ENCODE data around the gene NDE1. TPM values are rescaled to one million over a fixed set of nuclear protein-coding genes. Genes with fewer than 3 reads are reported as not detected.
"Not testable (repeated sequence)": the region's sequence is repeated elsewhere in the genome, so short reads cannot be mapped to it uniquely, and the experiment has no call there.

NDE1 gene
- total RNA-seq, 1 donor from 2014 or later = 19.2 TPM

GRCh38 chr16:15646557-15647293 lies 3.3 kb upstream of the NDE1 start:
- ATAC-seq; intact Hi-C loops (cut with DNase I): not testable (repeated sequence)

DNA sequence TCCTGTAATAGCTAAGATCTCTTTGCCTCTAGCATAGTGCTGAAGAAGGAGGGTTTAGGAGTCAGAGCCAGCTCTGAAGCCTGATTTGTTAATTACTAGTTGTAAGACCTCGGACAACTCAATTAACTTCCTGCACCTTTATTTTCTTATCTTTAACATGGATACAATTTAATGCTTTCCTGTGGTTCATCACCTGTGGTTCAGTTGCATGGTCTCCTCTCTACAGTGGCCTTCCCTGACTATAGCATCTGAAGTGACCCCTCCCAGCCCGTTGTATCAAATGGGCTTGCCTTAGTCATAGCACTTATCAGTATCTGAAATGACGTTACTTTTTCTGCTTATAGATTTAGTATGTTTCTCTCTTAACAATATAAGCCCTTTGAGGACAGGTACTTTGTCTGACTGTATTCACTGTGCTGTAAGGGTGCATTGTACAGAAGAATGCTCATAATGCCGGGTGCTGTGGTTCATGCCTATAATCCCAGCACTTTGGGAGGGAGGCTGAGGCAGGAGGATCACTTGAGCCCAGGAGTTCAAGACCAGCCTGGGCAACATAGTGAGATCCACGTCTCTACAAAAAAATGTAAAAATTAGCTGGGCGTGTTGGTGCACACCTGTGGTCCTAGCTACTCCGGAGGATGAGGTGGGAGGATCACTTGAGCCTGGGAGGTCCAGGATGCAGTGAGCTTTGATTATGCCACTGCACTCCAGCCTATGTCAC lies 2.6 kb upstream of the NDE1 start:
- intact Hi-C loops (cut with DNase I) = no loop called here
- no peak for ATAC-seq
- DNase-seq (ENCODE audit: missing footprints) = no peak

More at GRCh38 chr16:15646557-15647293, 3.3 kb upstream of the NDE1 start:
- not testable (repeated sequence) for DNase-seq (ENCODE audit: missing footprints)

DNA sequence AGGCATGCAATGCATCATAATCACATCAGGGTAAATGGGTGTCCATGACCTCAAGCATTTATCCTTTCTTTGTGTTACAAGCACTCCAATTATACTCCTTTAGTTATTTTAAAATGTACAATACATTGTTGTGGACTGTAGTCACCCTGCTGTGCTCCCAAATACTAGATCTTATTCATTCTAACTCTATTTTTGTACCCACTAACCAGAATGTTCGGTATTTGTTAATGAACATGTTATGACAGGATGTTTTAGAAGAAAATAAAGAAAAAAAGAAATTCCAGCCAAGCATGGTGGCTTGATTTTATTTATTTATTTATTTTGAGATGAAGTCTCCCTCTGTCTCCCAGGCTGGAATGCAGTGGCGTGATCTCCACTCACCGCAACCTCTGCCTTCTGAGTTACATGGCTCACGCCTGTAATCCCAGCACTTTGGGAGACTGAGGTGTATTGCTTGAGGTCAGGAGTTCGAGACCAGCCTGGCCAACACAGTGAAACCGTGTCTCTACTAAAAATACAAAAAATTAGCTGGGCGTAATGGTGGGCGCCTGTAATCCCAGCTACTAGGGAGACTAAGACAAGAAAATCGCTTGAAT lies 1.8 kb upstream of the NDE1 start:
- ATAC-seq = no peak
- DNase-seq (ENCODE audit: missing footprints) = no peak
- intact Hi-C loops (cut with DNase I) = no loop called here

GRCh38 chr16:15649311-15649710 lies 734 bp upstream of the NDE1 start:
- DNase-seq (ENCODE audit: missing footprints) = not testable (repeated sequence)

DNA sequence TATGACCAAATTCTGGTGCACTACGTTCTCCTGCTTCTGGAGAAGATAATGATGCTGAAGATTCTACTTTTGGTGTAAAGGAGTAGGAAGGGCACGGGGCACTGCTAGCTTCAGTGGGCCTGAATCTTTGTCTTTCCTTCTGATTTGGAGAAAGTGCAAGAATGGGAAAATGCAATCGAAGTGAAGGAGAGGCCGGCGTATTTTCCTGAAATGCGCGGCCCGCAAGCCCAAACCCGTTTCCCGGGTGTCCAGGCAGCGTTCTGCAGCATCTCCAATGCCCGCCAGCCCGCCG lies 372 bp upstream of the NDE1 start:
- ATAC-seq = no peak
- DNase-seq (ENCODE audit: missing footprints) = no peak
- intact Hi-C loops (cut with DNase I) = no loop called here

More at GRCh38 chr16:15649311-15649710, 734 bp upstream of the NDE1 start:
- intact Hi-C loops (cut with DNase I); ATAC-seq: not testable (repeated sequence)

DNA sequence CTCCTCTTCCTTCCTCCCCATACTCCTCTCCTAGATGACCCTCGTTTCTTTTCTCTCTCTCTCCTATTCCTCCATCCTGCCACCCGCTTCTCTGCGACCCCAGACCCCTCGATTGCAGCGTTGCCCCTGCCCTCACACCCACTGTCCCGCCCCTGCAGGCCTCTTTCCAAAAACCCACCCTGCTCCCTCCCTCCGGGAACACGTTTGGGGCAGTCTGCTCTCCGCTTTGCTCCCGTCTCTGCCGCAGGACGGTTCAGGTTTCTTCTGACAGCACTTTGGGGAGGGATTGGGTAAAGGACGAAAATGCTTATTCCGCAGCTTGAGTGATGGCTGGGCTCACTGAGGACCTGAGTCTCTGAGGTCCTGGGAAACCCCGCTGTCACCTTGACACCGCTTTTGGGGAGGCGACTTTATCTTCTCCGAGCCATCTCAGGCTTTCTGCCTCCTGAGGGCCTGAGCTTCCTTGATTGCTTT lies 690 bp downstream of the NDE1 start:
- DNase-seq (ENCODE audit: missing footprints) (no peak), ATAC-seq (peak; percentile 17)
- intact Hi-C loops (cut with DNase I) = no loop called here

DNA sequence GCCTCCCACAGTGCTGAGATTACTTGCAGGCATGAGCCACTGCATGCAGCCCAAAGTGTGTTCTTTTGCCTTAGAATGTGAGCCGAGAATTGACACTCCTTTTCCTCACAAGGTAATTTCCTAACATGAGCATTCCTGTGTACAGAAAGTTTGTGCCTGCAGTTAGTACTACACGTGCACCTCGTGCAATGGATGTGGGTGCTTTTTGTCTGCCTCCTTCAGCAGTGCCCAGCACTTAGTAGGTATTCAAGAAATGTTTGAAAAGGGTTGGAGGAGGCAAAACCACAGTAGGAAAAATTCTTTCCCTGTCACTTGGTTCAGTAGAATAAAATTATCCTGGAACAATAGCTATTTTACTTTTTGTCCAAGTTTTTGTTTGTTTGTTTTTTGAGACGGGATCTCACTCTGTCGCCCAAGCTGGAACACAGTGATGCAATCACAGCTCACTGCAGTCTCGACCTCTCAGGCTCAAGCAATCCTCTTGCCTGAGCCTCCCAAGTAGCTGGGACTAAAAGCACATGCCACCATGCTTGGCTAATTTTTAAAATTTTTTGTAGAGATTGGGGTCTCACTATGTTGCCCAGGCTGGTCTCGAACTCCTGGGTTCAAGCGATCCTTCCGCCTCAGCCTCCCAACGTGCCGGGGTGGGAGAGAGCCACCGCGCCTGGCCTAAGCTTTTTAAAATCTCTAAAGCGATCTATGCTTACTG lies 2.4 kb downstream of the NDE1 start:
- DNase-seq (ENCODE audit: missing footprints) = no peak
- ATAC-seq = no peak
- intact Hi-C loops (cut with DNase I) = no loop called here

DNA sequence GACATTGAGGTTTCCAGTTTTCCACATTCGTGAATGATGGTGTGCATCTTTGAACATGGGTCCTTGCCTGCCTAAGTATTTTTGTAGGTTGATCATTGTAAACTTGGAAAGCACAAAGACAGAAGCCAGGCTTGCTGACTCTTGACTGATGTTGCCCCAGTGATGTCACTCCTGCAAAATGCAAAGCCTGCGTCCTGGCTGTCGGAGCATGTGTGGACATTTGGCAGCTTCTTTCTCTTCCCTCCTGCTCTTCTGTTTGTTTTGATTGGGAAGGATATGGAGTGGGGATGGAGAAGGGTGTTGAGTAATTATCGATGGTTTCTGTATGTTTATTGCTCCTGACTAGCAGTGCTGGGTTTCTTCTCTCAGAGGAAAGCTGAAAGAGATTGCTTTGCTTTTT lies 3.2 kb downstream of the NDE1 start:
- no peak for ATAC-seq
- intact Hi-C loops (cut with DNase I) = no loop called here
- no peak for DNase-seq (ENCODE audit: missing footprints)

DNA sequence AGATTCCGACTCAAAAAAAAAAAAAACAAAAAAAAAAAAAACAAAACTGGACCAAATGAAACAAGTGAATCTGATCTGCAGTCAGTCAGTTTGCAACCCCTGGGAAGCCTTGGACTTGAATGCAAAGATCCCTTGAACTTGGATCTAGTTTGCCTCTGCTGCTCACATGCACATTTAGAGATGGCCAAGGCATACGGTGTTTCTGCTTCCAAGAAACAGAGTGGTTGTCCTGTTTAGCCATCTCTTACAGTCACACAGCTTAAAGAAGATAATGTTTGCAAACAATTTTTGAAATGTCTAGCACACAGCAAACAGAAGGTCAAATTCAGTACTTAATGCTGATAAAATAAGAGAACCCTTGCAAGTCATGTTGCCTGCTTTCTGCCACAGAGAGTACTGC lies 4.5 kb downstream of the NDE1 start:
- intact Hi-C loops (cut with DNase I) = no loop called here
- ATAC-seq = no peak
- DNase-seq (ENCODE audit: missing footprints) = no peak

GRCh38 chr16:15655561-15655960 lies 5.5 kb downstream of the NDE1 start:
- ATAC-seq; intact Hi-C loops (cut with DNase I); DNase-seq (ENCODE audit: missing footprints): not testable (repeated sequence)

GRCh38 chr16:15658149-15658548 lies 8.1 kb downstream of the NDE1 start:
- ATAC-seq (no peak), DNase-seq (ENCODE audit: missing footprints) (no peak)
- intact Hi-C loops (cut with DNase I) = no loop called here

DNA sequence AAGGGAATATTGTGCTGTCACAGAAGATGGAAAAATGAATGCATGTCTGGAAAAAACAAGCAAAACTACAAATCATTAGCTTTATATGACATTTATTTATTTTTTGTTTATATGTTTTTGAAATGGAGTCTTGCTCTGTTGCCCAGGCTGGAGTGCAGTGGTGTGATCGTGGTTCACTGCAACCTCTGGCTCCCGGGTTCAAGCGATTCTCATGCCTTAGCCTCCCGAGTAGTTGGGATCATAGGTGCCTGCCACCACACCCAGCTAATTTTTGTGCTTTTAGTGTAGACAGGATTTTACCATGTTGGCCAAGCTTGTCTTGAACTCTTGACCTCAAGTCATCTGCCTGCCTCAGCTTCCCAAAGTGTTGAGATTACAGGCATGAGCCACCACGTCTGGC lies 8.5 kb downstream of the NDE1 start:
- intact Hi-C loops (cut with DNase I) = no loop called here
- DNase-seq (ENCODE audit: missing footprints) = no peak
- ATAC-seq = no peak

DNA sequence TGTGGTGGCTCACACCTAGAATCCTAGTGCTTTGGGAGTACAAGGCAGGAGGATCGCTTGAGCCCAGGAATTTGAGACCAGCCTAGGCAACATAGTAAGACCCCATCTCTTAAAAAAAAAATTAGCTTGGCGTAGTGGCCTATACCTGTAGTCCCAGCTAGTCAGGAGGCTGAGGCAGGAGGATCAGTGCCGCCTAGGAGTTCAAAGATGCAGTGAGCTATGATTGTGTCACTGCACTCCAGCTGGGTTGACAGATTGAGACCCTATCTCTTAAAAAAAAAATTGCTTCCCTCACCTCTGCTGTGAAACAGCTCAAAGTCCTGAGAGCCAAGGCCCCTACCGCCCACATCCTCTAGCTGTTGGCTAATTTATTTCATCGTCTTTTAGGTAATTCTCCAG lies 10.2 kb downstream of the NDE1 start:
- DNase-seq (ENCODE audit: missing footprints) = no peak
- ATAC-seq = no peak
- intact Hi-C loops (cut with DNase I) = loop anchor here (1.0 kb wide), 1 partner anchor 12 kb away; no protein-coding TSS in a partner anchor

DNA sequence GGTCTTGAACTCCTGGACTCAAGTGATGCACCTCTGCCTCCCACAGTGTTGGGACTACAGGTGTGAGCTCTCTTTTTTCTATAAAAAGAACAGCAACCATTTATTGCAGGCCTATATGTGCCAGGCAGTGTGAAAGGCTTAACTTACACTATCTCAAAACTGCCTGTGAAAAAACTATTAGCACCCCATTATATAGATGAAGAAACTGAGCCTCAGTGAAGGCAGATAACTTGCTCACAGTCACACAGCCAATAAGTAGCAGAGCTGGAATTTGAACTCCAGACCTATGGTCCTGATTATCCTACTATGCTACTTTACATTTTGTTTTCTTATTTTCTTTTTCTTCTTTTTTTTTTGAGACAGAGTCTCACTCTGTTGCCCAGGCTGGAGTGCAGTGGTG lies 15.1 kb downstream of the NDE1 start:
- DNase-seq (ENCODE audit: missing footprints) = no peak
- intact Hi-C loops (cut with DNase I) = no loop called here
- no peak for ATAC-seq

DNA sequence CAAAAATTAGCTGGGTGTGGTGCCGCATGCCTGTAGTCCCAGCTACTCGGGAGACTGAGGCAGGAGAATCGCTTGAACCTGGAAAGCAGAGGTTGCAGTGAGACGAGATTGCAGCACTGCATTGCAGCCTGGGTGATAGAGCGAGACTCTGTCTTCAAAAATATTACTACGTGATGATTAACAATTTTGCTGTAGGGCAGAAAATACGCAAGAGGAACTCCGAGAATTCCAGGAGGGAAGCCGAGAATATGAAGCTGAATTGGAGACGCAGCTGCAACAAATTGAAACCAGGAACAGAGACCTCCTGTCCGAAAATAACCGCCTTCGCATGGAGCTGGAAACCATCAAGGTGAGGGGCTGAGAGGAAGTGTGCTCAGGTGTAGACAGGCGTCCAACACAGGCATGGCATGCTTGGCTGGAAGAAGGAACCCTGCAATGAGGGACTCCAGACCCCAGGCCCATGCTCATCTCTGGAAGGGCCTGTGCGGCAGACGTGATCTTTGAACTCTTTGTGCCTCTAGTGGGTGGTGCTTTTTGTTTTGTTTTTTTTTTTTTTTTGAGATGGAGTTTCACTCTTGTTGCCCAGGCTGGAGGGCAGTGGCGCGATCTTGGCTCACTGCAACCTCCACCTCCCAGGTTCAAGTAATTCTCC lies 17.2 kb downstream of the NDE1 start:
- intact Hi-C loops (cut with DNase I) = no loop called here
- no peak for DNase-seq (ENCODE audit: missing footprints)
- no peak for ATAC-seq

DNA sequence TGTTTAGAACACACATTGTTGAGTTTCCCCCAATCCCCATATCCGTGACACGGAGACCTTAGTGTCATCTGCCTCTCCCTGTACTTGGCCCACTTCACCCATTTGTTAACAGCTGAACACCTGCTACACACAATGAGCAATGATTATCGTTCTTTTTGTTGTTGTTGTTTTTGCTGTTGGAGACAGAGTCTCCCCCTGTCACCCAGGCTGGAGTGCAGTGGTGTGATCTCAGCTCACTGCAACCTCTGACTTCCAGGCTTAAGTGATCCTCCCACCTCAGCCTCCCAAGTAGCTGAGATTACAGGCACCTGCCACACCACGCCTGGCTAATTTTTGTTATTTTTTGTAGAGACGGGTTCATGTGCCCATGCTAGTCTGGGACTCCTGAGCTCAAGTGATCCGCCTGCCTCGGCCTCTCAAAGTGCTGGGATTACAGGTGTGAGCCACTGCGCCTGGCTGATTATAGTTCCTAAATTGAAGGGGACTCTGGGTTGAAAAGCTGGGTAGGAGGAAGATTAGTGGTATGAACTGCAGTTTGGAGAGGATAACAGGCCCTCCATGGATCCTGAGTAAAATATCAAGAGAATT lies 21.6 kb downstream of the NDE1 start:
- ATAC-seq = no peak
- DNase-seq (ENCODE audit: missing footprints) = no peak
- intact Hi-C loops (cut with DNase I) = loop anchor here (1.0 kb wide), 1 partner anchor 11 kb away; no protein-coding TSS in a partner anchor

DNA sequence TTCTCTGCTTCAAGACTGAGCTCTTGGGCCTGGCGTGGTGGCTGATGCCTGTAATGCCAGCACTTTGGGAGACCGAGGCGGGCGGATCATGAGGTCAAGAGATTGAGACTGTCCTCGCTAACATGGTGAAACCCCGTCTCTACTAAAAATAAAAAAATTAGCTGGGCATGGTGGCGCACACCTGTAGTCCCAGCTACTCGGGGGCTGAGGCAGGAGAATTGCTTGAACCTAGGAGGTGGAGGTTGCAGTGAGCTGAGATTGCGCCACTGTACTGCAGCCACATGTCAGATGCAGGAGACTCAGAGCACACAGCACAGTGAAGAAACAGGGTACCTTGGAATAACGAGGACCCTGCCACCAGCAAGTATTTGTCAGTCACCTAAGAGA lies 22.1 kb downstream of the NDE1 start:
- not testable (repeated sequence) for ATAC-seq; DNase-seq (ENCODE audit: missing footprints)
- intact Hi-C loops (cut with DNase I) = loop anchor here (1.0 kb wide), 1 partner anchor 12 kb away; no protein-coding TSS in a partner anchor

DNA sequence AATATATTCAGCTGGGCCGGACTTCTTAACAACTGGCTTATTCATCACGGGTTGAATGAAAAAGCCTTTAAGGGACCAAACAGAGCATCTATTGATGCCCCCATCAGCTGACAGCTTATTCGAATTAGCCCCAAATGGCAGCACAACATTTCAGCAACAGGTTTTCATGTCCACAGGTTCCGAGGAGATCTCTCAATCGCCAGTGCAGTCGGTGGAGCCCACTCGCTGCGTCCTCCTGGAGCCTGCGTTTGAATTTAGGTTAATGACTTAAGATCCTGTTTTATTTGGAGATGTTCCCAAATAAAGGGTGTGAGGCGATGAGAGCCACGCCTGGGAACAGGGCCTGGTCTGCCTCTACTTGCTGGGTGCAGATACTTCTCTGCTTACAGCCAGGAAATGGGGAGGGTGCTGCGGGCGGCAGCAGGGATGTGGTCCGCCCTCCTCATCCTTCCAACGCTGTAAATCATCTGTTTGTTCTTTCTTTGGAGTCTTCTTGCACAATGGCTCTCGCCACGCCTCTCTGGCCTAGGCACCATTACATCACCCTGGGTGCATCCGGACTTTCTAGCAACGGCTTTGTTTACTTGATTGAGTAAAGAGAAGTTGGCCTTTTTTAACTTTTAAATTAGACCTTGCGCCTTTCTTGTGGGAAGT lies 22.6 kb downstream of the NDE1 start:
- peak; percentile 99 for ATAC-seq
- intact Hi-C loops (cut with DNase I) = loop anchor here (1.0 kb wide), 1 partner anchor 12 kb away; no protein-coding TSS in a partner anchor
- peak; percentile 95 for DNase-seq (ENCODE audit: missing footprints)
